Left ventricle myocardium inferior (tissue), 1 donor: Measurements from ENCODE around the gene ZNF467. TPM values are rescaled to one million over a fixed set of nuclear protein-coding genes. Genes with fewer than 3 reads are reported as not detected.

Experiments
- DNase-seq: peaks from one replicate; pipeline ENCODE4 v3.0.0-alpha.2; 2020
- H3K27ac ChIP-seq: fragments of 200-600 bp; replicated peaks from 2 replicates; pipeline ENCODE4 v1.8.0; 2021
- H3K27me3 ChIP-seq: fragments of 200-600 bp; 2 replicates; pipeline ENCODE4 v1.8.0; 2021; ENCODE audit warnings: low read depth
- H3K36me3 ChIP-seq: fragments of 200-600 bp; 2 replicates; pipeline ENCODE4 v1.8.0; 2021
- H3K4me1 ChIP-seq: fragments of 200-600 bp; 2 replicates; pipeline ENCODE4 v1.8.0; 2021
- H3K4me3 ChIP-seq: fragments of 200-600 bp; 2 replicates; pipeline ENCODE4 v1.8.0; 2021; ENCODE audit warnings: mild to moderate bottlenecking, moderate library complexity
- H3K9me3 ChIP-seq: fragments of 200-600 bp; replicated peaks from 2 replicates; pipeline ENCODE4 v1.8.0; 2021
- intact Hi-C: fragments of 100-400 bp; cut with micrococcal nuclease; formaldehyde crosslinking; loops from one replicate; pipeline ENCODE4 v1.11.0; 2022
- total RNA-seq: library from RNA; stranded (reverse); fragmentation: NEBNext Ultra II Directional; extraction: Animal tissue kit (Norgen Biotek cat#: 25700); gene quantifications from one replicate; pipeline ENCODE4 v1.2.1, GENCODE V29; 2021
- TF ChIP-seq, protein P1 (sequence below): fragments of 200-600 bp; IDR thresholded peaks from 2 replicates; pipeline ENCODE4 v1.8.0; 2021; ENCODE audit warnings: antibody characterized with exemption, mild to moderate bottlenecking, borderline replicate concordance
- donor health status: DM: no; HTN: yes; CAD: no; lungs with severe emphysema.

The ZNF467 gene
- total RNA-seq, 1 donor from 2014 or later, result 5.2 TPM

DNA sequence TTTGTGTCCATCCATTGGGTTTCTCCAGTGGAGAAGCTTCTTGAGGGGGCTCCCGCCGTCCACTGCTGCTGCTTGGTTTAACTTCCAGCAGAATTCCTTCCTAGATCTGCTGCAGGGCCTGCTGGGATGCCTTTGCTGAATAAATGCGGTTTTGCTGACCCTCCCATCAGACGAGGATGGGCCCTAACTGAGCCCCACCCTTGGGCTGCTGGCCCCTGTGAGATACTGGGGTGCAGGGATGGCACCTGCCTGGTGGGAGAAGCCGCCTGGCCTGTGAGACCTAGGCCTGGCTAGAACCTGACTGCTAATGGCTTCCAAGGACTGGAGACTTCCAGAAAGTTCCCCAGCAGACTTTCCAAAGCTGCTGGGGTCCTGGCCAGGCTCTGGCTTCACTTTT, 43.8 kb downstream of the ZNF467 start:
- TF ChIP-seq, protein P1, sequence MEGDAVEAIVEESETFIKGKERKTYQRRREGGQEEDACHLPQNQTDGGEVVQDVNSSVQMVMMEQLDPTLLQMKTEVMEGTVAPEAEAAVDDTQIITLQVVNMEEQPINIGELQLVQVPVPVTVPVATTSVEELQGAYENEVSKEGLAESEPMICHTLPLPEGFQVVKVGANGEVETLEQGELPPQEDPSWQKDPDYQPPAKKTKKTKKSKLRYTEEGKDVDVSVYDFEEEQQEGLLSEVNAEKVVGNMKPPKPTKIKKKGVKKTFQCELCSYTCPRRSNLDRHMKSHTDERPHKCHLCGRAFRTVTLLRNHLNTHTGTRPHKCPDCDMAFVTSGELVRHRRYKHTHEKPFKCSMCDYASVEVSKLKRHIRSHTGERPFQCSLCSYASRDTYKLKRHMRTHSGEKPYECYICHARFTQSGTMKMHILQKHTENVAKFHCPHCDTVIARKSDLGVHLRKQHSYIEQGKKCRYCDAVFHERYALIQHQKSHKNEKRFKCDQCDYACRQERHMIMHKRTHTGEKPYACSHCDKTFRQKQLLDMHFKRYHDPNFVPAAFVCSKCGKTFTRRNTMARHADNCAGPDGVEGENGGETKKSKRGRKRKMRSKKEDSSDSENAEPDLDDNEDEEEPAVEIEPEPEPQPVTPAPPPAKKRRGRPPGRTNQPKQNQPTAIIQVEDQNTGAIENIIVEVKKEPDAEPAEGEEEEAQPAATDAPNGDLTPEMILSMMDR, result no peak
- peaks cover 35% of the 10 kb centered on the region for H3K4me1 ChIP-seq
- H3K4me3 ChIP-seq, result peak overlapping the region; percentile 27
- intact Hi-C loops, result no loop called here
- H3K36me3 ChIP-seq, result peaks cover 89% of the 10 kb centered on the region
- no peaks in the 10 kb centered on the region for H3K27me3 ChIP-seq
- H3K27ac ChIP-seq, result peak overlapping the region; percentile 88
- no peaks in the 10 kb centered on the region for H3K9me3 ChIP-seq
- no peak for DNase-seq

DNA sequence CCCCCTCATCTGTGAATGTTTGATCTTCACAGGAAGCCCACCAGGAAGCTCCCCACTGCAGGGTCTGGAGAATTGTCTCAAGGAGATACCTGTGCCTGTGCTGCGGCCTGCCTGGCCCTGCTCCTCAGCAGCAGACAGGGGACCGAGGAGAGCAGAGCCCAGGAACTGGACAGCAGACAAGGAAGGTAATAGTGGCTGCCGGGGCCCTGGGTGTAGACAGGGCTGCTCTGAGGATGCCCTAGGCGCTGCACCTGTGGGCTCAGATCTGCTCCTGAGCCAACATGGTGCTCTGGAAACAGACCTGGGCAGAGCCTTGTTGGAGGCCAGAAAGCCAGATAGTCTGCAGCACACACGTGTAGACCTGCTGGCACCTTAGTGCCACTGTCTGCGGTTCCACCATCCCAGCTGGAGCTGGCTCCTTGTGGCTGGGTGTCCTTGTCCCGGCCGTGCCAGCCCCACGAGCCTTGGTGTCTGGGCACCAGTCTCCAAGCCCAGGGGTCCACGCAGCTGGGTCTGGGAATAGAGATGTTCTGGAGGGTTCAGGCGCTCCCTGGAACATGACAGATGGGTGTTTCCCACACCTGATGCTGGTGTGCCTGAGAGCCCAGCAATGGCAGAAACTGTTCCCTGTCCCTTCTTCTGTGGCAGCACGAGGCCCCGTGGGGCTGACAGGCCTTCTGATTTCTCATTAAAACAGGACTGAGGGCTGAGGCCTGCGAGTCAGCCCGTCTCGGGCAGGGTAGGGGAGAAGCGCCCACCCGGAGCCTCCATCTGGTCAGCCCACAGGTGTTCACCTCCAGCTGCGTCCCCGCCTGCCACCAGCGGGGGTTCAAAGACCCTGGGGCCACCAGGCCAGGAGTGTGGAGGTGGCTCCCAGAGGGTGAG, 44.7 kb downstream of the ZNF467 start:
- peaks cover 35% of the 10 kb centered on the region for H3K4me1 ChIP-seq

DNA sequence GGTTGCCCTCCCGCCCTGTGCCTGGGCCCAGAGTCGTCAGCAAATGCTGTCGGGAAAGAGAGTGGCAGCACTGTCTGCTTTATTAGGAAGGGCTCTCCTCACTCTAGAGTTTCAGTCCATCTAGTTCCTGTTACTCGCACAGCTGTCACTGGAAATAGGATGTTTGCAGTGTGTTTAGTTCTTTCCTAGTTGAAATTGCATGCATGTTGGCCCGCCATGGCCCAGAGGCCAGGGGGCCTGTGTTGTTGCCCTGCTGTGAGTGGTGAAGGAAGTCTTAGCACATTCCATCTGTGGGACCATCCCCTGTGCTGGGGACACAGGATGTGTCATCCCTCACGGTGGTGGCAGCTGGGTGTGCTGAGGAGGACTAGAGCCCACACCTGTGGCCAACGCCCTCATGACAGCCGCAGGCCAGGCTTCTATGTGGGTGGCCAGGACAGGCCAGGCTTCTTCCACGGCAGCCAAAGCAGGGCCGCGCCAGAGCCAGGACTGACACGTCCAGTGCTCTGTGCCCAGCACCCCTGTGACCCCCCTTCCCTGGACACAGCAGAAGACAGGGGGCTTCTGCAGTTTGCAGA, 45.4 kb downstream of the ZNF467 start:
- no peak overlapping the region for H3K4me3 ChIP-seq
- H3K27ac ChIP-seq, result peak overlapping the region; percentile 88
- H3K4me1 ChIP-seq, result peaks cover 35% of the 10 kb centered on the region
- TF ChIP-seq, protein P1, result no peak
- H3K9me3 ChIP-seq, result no peaks in the 10 kb centered on the region
- no peak for DNase-seq
- H3K27me3 ChIP-seq, result no peaks in the 10 kb centered on the region
- intact Hi-C loops, result no loop called here
- H3K36me3 ChIP-seq, result peaks cover 93% of the 10 kb centered on the region

More for the DNA sequence above, 44.7 kb downstream of the ZNF467 start:
- Histone ChIP-seq H3K27me3 (no peaks in the 10 kb centered on the region), H3K36me3 (peaks cover 93% of the 10 kb centered on the region), H3K9me3 (no peaks in the 10 kb centered on the region), H3K27ac (peak overlapping the region; percentile 88), H3K4me3 (no peak overlapping the region)
- DNase-seq, result no peak
- intact Hi-C loops, result no loop called here
- TF ChIP-seq, protein P1, result no peak

DNA sequence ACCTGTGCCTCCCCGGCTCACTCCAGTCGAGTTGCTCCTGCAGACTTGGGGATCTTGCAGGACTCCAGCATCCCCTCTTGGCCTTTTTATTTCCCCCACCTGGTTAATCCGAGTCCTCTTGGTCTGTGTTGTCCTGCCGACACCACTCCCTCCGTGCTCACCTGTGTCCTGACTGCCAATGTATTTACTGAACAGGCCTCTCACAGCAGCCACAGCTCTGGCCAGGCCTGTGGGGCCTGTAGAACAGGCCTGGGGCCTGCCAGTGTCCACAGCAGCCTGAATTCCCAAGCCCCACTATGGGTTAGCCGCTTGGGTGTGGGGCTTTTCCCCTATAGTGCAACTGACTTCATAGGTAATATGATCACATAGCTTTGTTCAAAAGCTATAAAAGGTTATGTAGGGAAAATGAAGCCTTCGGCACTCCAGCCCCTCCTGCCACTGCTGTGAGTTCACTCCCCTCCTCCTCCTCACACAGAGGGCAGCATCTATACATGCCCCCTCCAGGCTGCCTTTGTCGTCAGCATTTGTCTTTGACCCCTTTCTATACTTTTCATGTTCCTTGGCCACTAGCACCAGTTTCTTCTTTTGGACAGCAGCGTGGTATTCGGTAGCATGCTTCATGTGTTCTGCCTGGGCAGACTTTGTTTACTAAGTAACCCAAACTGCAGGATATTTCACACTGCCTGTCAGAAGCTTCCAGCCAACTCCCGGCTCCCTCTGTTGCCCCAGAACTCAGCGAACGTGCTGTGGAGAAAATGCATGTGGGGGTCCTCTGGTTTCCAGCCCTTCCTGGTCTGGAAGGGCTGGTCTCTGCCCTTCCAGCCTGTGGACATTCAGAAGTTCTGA, 46.1 kb downstream of the ZNF467 start:
- Histone ChIP-seq H3K9me3 (no peaks in the 10 kb centered on the region), H3K27ac (peak overlapping the region; percentile 88), H3K4me1 (peaks cover 33% of the 10 kb centered on the region), H3K4me3 (no peak overlapping the region), H3K36me3 (peaks cover 93% of the 10 kb centered on the region), H3K27me3 (no peaks in the 10 kb centered on the region)
- intact Hi-C loops, result no loop called here
- TF ChIP-seq, protein P1, result no peak
- no peak for DNase-seq

DNA sequence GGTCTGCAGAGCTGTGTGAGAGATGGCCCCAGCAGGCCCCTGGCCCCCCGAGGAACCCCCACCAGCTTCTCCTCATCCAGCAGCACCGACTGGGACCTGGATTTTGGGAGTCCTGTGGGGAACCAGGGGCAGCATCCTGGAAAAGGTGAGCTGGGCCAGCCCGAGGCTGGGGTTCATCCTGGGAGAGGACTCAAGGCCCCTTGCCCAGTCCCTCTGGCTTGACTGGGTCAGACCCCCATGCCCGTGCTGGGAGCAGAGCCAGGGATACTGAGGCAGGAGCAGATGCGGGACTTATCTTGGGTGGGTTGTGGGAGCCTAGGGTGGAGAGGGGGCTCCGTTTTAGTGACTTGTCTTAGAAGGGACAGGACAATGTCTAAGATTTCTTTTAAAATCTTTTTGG, 47.5 kb downstream of the ZNF467 start:
- H3K4me3 ChIP-seq, result no peak overlapping the region
- no peaks in the 10 kb centered on the region for H3K9me3 ChIP-seq
- H3K27ac ChIP-seq, result no peak overlapping the region
- TF ChIP-seq, protein P1, result no peak
- H3K36me3 ChIP-seq, result peaks cover 97% of the 10 kb centered on the region
- H3K27me3 ChIP-seq, result no peaks in the 10 kb centered on the region
- peaks cover 25% of the 10 kb centered on the region for H3K4me1 ChIP-seq
- no peak for DNase-seq
- intact Hi-C loops, result no loop called here
